Stimulated activated CD4-positive, alpha-beta T cell treated with anti-CD3 and anti-CD28 coated beads, Interleukin-1b, Interleukin-23, amount 100 ng/mL, for 1 hour (primary cell): ENCODE data around the gene CT45A10.
"Not testable (repeated sequence)": the region's sequence is repeated elsewhere in the genome, so short reads cannot be mapped to it uniquely, and the experiment has no call there.

Source experiments
- DNase-seq, 2 donors: peaks; one replicate each; pipeline ENCODE4 v3.0.0-alpha.2; 2020; ENCODE audit warnings: low read depth in 2 of 2

Gene CT45A10, protein sequence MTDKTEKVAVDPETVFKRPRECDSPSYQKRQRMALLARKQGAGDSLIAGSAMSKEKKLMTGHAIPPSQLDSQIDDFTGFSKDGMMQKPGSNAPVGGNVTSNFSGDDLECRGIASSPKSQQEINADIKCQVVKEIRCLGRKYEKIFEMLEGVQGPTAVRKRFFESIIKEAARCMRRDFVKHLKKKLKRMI

DNA sequence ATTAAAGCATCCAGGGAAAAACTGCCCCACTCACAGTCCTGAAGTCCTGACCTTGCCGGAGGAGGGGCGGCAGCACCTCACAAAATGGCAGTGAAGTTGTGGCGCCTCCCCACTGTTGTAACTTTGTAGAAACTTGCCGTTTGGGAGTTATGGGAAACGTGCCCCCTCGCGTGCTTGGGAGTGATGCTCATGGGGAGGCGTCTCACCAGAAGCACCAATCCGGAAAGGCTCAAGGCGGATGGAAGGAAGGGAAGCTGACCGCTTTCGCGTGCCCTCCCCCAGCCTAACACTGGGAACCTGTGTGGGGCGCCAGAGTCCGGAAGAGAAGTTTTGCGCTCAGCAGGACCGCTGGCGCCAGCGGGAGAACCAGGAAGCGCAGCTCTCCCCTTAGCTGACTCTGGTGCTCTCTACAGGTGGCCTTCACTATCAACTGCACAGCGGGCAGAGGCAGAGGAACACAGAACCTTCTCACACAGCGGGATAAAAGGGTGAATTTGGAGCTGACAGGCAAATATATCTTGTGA is at the start of gene CT45A10, which contains the start of gene SAGE1:
CT45A10 (minus strand) TSS at position 151 of the 524 bp plus-strand sequence. CDS start 8,100 bp downstream, outside the sequence.
SAGE1 (plus strand) TSS at position 423 of the 524 bp plus-strand sequence. CDS start 2,527 bp downstream, outside the sequence.
- DNase-seq, result no peak

DNA sequence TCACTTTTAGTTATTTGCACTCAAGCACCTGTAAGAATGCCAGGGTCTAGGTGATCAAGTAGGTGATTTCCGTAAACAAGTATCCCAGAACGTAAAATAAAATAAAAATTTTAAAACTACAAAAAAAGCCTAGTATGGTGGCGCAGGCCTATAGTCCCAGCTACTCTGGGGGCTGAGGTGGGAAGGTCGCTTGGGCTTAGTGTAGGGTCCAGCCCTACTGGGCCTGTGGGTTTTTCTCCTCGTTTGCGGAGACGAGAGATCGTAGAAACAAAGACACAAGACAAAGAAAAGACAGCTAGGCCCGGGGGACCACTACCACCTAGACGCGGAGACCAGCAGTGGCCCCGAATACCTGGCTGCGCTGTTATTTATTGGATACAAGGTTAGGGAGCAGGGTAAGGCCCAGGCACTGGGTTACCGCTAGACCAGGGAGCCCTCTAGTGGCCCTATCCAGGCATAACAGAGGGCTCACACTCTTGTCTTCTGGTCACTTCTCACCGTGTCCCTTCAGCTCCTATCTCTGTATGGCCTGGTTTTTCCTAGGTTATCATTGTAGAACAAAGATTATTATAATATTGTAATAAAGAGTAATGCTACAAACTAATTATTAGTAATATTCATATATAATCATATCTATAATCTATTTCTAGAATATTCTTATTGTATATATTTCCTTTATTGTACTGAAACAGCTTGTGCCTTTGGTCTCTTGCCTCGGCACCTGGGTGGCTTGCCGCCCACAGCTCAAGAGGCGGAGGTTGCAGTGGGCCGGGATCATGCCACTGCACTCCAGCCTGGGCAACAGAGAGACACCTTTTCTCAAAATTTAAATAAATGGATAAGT is 38.6 kb upstream of the CT45A10 start:
- DNase-seq, result peak in 1 of 2 donors; percentile 14

DNA sequence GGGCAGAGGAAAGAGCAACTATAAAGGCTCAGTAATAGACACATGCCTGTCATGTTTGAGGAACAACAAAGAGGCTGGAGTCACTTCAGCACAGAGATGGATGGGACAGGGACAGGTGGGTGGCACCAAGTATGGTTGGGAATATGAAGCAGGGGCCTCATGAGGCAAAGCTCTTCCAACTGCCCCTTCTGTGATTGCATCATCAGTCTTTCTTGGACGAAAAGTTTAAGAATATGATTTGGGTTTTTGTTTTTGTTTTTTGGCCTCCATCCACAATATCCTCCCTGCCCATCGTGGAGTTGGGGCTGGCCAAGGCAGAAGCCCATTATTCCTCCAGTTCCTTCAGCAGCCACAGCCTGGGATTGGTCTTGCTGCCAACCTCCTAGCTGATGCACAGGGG is 34.7 kb upstream of the CT45A10 start:
- no peak for DNase-seq

DNA sequence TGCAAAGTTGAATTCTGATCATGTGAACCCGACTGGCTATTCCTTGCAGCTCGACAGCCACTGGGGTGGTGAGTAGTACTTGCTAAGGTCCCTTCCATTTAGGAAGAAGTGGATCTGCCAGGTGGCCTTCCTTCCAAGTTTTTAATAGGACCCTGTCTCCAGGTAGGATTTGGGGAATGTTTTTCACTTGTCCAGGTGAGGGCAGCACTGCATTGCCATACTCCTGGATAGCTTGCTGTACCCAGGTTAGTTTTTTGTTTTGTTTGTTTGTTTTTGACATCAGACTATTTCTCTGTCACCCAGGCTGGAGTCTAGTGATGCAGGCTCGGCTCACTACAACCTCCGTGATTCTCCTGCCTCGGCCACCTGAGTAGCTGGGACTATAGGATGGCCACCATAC is 30.1 kb upstream of the CT45A10 start:
- no peak for DNase-seq

DNA sequence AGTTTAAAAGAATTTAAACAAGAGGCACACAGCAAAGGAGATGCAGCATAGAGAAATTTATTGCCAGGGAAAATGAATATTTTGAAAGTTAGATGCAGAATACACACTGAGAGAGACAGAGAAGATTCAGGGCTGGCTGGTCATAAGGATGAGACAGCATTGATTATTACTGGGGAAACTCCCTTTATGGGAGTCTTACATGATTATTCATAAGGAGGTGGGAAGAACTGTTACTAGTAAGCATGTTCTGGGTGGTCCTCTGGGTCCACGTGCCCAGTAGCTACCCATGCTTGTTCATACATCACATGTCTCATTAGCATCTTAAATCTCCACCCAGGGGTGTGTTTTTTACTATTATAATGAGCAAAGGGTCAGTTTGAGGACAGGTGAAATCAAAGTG is 27.3 kb upstream of the CT45A10 start:
- not testable (repeated sequence) for DNase-seq

DNA sequence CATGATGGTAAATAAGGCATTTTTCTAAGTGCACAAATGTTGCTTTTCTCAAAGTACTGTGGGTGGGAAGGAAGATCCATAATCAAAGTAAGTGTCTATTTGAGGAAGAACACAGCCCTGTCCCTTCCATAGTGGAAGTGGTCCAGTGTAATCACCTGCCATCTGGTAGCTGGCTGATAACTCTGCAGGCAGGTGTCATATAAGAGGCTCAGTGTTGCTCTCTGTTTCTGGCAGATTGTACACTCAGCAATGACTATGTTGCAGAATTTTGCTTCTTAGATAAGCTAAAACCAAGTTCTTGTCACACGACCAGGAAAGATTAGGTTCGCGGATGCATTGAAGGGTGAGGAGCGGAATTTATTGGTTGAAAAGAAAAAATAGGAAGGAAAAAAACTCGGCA is 21.2 kb upstream of the CT45A10 start:
- no peak for DNase-seq

DNA sequence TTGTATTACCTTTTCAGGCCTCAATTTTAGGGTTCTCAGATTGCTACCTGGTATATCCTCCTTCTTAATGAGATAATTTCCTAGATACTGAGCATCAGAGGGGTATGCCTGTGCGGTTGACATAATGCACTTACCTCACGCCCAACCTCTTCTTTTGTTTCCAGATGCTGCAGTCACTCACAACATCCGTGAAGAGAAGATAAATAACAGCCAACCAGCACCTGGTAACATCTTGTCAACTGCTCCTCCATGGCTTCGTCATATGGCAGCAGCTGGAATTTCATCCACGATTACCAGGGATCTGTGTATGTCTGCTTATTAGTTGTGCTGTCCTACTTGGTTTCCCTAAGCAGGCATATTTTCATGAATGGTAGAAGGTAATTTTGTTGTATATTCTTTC is 17.0 kb upstream of the CT45A10 start:
- no peak for DNase-seq

DNA sequence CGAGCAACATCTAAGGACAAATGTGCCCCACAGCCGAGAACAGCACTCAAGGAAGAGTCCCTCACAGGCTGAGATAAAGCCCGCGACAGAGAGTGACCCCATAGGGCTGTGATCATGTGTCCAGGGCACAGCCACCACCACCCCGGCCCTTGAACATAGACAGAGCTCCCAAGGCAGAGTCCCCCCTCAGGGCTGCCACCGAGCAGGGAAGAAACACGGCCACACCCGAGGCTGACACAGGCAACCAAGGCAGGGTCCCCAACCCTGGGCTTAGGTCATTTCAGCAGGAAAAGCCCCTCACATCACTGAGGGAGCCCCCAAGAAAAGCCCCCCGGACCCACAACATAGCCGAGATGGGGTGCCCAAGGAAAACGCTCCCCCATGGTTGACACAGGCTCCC is 463 bp downstream of the CT45A10 start:
- DNase-seq, result no peak

DNA sequence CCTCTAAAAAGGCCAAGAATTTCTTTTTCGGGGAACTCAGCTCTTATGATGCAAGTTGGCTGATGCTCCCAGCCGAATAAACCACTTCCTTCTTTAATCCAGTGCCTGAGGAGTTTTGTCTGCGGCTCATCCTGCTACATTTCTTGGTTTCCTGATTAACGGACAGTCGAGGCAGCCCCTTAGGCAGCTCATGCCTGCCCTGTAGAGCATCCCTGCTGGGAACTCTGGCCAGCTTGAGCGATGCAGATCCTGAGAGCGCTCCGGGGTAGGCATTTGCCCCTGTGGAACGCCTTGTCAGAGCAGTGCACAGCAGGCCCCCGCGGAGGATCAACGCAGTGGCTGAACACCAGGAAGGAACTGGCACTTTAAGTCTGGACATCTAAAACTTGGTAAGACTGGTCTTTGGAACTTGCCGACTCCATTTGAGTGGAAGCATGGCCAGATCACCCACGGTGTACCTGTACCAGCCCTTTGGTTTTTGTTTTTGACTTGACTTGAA is 3.1 kb downstream of the CT45A10 start:
- no peak for DNase-seq

DNA sequence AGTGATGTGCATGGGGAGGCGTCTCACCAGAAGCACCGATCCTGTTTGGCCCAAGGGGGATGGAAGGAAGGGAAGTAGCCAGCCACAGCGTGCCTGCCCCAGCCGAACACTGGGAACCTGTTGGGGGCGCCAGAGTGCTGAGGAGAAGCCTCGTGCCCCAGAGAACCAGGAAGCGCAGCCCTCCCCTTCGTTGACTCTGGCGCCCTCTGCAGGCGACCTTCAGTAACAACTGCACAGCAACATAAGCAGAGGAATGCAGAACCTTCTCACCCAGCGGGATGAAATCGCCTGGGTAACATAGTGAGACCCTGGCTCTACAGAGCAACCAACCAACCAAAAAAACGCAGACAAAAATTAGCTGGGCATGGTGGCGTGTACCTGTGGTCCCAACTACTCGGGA is 4.3 kb downstream of the CT45A10 start:
- DNase-seq, result not testable (repeated sequence)

DNA sequence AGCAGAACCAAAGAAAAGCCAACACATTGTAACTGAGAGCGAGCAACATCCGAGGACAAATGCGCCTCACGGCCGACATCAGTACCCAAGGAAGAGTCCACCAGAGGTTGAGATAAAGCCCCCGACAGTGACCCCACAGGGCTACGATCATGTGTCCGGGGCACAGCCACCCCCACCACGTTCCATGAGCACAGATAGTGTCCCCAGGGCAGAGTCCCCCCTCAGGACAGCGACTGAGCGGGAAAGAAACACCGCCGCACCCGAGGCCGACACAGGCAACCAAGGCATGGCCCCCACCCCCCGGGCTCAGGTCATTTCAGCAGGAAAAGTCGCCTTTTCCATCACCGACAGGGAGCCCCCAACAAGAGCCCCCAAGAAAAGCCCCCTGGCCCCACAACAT is 5.0 kb downstream of the CT45A10 start:
- not testable (repeated sequence) for DNase-seq

DNA sequence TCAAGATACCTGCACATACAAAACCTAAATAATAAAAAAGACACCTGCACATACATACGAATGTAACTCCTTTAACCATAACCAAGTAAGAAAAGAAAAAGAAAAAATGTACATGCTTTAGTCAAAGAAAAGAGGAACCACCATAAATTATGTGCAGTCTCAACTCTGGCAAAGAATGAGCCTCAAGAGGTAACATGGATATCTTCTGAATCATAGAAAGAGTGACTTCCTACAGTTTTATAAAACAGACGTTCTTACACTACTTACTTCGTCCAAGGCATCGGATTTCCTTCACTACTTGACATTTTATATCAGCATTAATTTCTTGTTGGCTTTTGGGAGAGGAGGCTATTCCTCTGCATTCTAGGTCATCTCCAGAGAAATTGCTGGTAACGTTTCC is 10.5 kb downstream of the CT45A10 start:
- DNase-seq, result not testable (repeated sequence)

DNA sequence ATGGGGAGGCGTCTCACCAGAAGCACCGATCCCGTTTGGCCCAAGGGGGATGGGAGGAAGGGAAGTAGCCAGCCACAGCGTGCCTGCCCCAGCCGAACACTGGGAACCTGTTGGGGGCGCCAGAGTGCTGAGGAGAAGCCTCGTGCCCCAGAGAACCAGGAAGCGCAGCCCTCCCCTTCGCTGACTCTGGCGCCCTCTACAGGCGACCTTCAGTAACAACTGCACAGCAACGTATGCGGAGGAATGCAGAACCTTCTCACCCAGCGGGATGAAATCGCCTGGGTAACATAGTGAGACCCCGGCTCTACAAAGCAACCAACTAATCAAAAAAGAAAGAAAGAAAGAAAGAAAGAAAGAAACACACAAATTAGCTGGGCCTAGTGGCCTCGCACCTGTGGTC is 21.5 kb downstream of the CT45A10 start, which contains the start of gene CT45A9:
CT45A9 (minus strand) TSS at position 101 of the 400 bp plus-strand sequence. CDS start 3,751 bp downstream, outside the sequence.
- not testable (repeated sequence) for DNase-seq

DNA sequence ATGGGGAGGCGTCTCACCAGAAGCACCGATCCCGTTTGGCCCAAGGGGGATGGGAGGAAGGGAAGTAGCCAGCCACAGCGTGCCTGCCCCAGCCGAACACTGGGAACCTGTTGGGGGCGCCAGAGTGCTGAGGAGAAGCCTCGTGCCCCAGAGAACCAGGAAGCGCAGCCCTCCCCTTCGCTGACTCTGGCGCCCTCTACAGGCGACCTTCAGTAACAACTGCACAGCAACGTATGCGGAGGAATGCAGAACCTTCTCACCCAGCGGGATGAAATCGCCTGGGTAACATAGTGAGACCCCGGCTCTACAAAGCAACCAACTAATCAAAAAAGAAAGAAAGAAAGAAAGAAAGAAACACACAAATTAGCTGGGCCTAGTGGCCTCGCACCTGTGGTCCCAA is 38.8 kb downstream of the CT45A10 start, which contains the start of gene CT45A8:
CT45A8 (minus strand) TSS at position 101 of the 400 bp plus-strand sequence. CDS start 3,755 bp downstream, outside the sequence.
- not testable (repeated sequence) for DNase-seq

DNA sequence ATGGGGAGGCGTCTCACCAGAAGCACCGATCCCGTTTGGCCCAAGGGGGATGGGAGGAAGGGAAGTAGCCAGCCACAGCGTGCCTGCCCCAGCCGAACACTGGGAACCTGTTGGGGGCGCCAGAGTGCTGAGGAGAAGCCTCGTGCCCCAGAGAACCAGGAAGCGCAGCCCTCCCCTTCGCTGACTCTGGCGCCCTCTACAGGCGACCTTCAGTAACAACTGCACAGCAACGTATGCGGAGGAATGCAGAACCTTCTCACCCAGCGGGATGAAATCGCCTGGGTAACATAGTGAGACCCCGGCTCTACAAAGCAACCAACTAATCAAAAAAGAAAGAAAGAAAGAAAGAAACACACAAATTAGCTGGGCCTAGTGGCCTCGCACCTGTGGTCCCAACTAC is 56.1 kb downstream of the CT45A10 start, which contains the start of gene CT45A7:
CT45A7 (minus strand) TSS at position 101 of the 400 bp plus-strand sequence. CDS start 3,747 bp downstream, outside the sequence.
- DNase-seq, result not testable (repeated sequence)
